ENCODE results near the gene KLK7.

GRCh38 chr19:50947123-50947522, 36.6 kb downstream of the KLK7 start:
- TF ChIP-seq BHLHE40 (IDR thresholded peaks at IDR 0.05; ENCODE audit: low read depth, low read length) (no peak), POLR2A (IDR thresholded peaks at IDR 0.05; ENCODE audit: low read depth, low read length) (no peak), CEBPB (IDR thresholded peaks at IDR 0.05; ENCODE audit: low read depth, low read length) (no peak), CTCF (conservative IDR thresholded peaks at IDR 0.05; ENCODE audit: low read depth, low read length) (no peak), FOS (IDR thresholded peaks at IDR 0.05; ENCODE audit: low read depth, low read length) (no peak), MAFK (IDR thresholded peaks at IDR 0.05; ENCODE audit: low read depth, low read length) (no peak), RAD21 (IDR thresholded peaks at IDR 0.05; ENCODE audit: low read length) (no peak), SMC3 (IDR thresholded peaks at IDR 0.05; ENCODE audit: low read depth, low read length) (no peak), MAZ (IDR thresholded peaks at IDR 0.05; ENCODE audit: borderline replicate concordance, low read depth, low read length) (no peak), ELK1 (IDR thresholded peaks at IDR 0.05; ENCODE audit: borderline replicate concordance, low read depth, low read length) (no peak), NFE2L2 (IDR thresholded peaks at IDR 0.05; ENCODE audit: low read depth, low read length) (no peak)
